ENCODE results near the gene OARD1. TPM values are rescaled to one million over a fixed set of nuclear protein-coding genes. Genes with fewer than 3 reads are reported as not detected.
"Not testable (repeated sequence)": the region's sequence is repeated elsewhere in the genome, so short reads cannot be mapped to it uniquely, and the experiment has no call there.

Gene OARD1, protein sequence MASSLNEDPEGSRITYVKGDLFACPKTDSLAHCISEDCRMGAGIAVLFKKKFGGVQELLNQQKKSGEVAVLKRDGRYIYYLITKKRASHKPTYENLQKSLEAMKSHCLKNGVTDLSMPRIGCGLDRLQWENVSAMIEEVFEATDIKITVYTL
- total RNA-seq, result 3.2 and 4.7 TPM in 2 replicates

DNA sequence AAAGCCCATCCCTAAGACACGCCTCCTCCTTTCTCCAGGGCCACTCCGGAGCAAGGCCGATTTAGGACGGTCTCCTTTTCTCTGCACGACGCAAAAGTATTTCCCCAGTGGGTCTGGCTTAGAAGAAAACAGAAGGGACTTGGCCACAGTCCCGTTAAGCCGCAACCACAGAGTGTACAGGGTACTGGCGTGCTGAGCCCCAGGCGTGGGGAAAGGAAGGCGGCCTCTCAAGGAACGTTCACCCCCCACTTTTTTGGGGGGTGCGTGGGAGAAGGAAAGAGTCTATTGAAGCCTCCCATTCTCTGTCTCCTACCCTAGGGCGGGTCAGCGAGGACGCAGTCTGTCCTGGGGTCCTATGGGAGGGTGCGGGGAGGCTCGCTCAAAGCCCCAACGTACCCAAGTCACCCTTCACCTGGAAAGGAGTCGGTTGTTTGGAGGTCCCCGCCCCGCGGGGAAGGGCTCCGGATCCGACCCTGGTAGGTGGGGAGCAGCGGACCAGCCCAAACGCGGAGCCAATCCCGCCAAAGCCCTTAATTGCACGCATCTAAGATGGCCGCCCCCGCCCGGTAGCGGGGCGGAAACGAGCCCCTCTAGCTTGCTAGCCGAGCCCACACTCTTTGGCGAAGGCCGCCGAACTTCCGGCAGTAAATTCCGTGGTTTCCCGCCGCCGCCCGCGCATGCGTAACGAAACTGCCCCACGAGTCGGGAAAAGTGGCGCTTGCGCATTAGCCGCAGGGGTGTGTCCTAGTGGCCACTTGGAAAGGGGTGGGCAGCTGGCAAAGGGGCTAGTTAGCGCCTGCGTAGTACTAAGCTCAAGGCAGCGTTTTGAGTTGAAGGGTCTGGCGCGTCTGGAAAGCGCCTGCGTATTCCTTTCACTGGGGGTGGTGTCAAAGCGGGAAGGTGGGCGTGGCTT lies at the start of gene OARD1:
TSS of gene OARD1 (minus strand) at position 434 of the 913 bp plus-strand sequence. CDS start 722 bp downstream, outside the sequence.
- H3K4me3 ChIP-seq (ENCODE audit: low read depth, low read length), result peak within 1 kb of the TSS; percentile 88
- DNase-seq (ENCODE audit: low read depth), result peak; percentile 85
- TF ChIP-seq, protein P1, sequence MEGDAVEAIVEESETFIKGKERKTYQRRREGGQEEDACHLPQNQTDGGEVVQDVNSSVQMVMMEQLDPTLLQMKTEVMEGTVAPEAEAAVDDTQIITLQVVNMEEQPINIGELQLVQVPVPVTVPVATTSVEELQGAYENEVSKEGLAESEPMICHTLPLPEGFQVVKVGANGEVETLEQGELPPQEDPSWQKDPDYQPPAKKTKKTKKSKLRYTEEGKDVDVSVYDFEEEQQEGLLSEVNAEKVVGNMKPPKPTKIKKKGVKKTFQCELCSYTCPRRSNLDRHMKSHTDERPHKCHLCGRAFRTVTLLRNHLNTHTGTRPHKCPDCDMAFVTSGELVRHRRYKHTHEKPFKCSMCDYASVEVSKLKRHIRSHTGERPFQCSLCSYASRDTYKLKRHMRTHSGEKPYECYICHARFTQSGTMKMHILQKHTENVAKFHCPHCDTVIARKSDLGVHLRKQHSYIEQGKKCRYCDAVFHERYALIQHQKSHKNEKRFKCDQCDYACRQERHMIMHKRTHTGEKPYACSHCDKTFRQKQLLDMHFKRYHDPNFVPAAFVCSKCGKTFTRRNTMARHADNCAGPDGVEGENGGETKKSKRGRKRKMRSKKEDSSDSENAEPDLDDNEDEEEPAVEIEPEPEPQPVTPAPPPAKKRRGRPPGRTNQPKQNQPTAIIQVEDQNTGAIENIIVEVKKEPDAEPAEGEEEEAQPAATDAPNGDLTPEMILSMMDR (IDR thresholded peaks at IDR 0.05; ENCODE audit: insufficient read depth, low read depth, low read length), result no peak

DNA sequence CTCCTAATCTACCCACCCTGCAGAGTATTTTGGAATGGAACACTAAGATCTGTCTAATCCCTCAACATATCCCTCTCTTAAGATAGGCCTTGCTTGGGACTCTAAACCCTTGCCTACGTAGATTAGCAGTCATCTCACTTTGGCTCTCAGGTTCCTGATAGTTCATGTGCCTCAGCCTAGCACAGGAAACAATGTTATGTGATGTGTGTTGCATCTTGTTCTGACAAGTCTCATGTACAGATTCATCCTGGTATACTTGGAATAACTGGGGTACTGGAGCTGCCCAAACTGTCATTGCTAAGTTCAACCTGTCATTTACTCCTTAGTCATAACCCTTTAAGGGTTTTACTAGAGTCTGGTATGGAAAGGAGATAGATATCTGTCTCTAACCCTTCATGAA lies 47.9 kb upstream of the OARD1 start:
- TF ChIP-seq, protein P1 (IDR thresholded peaks at IDR 0.05; ENCODE audit: insufficient read depth, low read depth, low read length), result no peak
- no peak overlapping the region for H3K4me3 ChIP-seq (ENCODE audit: low read depth, low read length)
- no peak for DNase-seq (ENCODE audit: low read depth)

DNA sequence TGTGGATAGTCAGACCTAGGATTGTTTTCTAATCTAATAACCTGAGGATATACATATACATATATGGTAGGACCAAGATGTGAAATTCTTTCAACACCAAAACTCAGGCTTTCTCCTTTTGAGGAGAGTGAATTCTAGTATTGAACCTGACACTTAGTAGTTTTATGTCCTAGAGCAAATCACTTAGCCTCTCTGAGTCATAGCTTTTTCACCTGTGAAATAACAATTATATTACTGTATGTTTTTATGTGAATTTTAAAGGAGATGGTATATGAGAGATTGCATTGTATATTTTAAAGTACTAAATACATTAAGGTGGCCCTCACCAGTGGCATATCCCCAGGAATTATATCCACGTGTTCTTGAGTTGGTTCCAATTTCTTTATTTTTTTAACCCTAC lies 47.4 kb upstream of the OARD1 start:
- TF ChIP-seq, protein P1 (IDR thresholded peaks at IDR 0.05; ENCODE audit: insufficient read depth, low read depth, low read length), result no peak
- DNase-seq (ENCODE audit: low read depth), result no peak
- H3K4me3 ChIP-seq (ENCODE audit: low read depth, low read length), result no peak overlapping the region

DNA sequence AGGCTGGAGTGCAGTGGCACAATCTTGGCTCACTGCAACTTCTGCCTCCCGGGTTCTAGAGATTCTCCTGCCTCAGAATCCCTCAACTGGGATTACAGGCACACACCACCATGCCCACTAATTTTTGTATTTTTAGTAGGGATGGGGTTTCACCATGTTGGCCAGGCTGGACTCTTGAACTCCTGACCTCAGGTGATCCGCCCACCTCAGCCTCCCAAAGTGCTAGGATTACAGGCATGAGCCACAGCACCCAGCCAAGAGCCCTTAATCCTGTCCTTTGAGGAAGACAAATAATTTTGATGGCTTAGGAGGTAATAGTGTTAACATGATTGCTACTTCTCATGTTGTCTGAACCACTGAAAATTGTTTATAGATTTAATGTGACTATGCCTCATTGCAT lies 42.9 kb upstream of the OARD1 start:
- not testable (repeated sequence) for DNase-seq (ENCODE audit: low read depth)

DNA sequence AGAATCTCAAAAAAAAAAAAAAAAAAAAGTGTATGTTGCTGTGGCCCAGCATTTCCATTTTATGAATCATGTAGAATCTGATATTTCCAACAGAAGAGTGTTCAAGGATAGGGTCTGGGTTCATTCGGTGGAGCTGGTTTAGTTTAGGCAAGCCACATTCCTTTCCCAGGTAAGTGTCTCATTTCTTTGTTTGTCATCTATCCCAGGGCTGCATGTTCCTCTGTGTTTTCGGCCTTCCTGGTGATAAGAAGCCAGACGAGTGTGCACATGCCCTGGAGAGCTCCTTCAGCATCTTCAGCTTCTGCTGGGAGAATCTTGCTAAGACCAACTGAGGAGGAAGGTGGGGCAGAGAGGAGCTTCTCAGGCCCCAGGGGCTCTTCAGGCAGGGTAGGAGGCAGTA lies 38.9 kb upstream of the OARD1 start:
- TF ChIP-seq, protein P1 (IDR thresholded peaks at IDR 0.05; ENCODE audit: insufficient read depth, low read depth, low read length), result no peak

More for the DNA sequence above, 42.9 kb upstream of the OARD1 start:
- not testable (repeated sequence) for H3K4me3 ChIP-seq (ENCODE audit: low read depth, low read length)

DNA sequence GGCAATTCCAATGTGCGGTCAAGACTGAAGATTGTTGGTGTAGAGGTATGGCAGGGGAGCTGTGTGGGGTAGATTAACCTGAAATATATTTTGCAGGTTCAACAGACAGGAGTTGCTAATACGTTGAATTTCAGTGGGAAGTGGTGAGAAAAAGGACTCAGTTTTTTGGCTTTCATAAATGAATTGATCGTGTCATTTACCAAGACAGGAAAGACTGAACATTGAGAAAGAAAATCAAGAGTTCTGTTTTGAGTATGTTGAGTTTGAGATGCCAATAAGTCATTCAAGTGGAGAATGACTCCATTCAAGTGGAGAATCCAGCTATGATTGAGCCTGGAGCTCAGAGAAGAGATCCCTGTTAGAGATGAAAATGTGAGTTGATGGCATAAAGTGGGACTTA lies 31.7 kb upstream of the OARD1 start:
- no peak overlapping the region for H3K4me3 ChIP-seq (ENCODE audit: low read depth, low read length)
- no peak for DNase-seq (ENCODE audit: low read depth)
- TF ChIP-seq, protein P1 (IDR thresholded peaks at IDR 0.05; ENCODE audit: insufficient read depth, low read depth, low read length), result no peak

More for the DNA sequence above, 38.9 kb upstream of the OARD1 start:
- DNase-seq (ENCODE audit: low read depth), result no peak
- no peak overlapping the region for H3K4me3 ChIP-seq (ENCODE audit: low read depth, low read length)

DNA sequence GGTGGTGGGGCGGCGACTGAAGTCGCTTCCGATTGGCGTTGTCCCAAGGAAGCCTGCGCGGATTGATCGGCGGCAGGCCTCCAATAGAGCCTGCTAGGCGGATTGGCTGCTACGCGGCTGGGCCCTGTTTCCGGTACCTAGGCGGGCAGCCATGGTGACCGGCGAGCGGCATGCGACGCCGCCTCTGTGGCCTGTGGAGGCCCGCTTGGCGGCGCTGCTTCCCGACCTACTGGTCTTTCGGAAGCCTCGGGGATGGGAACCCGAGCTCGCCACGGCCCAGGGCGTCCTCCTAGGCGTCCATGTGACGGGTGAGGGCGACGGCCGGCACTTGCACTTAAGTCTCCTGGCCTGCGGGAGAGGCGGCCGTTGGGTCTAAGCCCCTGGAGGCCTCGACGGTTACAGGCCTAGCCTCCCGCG lies 28.7 kb upstream of the OARD1 start:
- TF ChIP-seq, protein P1 (IDR thresholded peaks at IDR 0.05; ENCODE audit: insufficient read depth, low read depth, low read length), result no peak
- DNase-seq (ENCODE audit: low read depth), result no peak
- H3K4me3 ChIP-seq (ENCODE audit: low read depth, low read length), result no peak overlapping the region
